ENCODE results near the gene COX11.

- no peak for TF ChIP-seq CTCF (conservative IDR thresholded peaks at IDR 0.05 in 1 of 2, IDR thresholded peaks at IDR 0.05 in 1 of 2; ENCODE audit: extremely low read depth in 1 of 2, insufficient read depth in 1 of 2, low read depth in 1 of 2, low read length in 2 of 2)
- TF ChIP-seq EZH2 (IDR thresholded peaks at IDR 0.05; ENCODE audit: borderline replicate concordance, low read length): no peak
Measured at GRCh38 chr17:54971147-54971546, 2.7 kb upstream of the COX11 start.
